ENCODE results near the gene CCDC88C.
"Not testable (repeated sequence)": the region's sequence is repeated elsewhere in the genome, so short reads cannot be mapped to it uniquely, and the experiment has no call there.

CCDC88C gene

GRCh38 chr14:91267965-91268437, 149.6 kb downstream of the CCDC88C start:
- DNase-seq (ENCODE audit: low read depth) = no peak
- no peak for TF ChIP-seq CTCF (IDR thresholded peaks at IDR 0.05; ENCODE audit: low read depth, low read length, missing control alignments)

GRCh38 chr14:91266276-91266675, 151.3 kb downstream of the CCDC88C start:
- not testable (repeated sequence) for DNase-seq (ENCODE audit: low read depth); H3K4me3 ChIP-seq (ENCODE audit: low read depth, low read length)

More at GRCh38 chr14:91267965-91268437, 149.6 kb downstream of the CCDC88C start:
- H3K4me3 ChIP-seq (ENCODE audit: low read depth, low read length) = no peak overlapping the region

- TF ChIP-seq CTCF (IDR thresholded peaks at IDR 0.05; ENCODE audit: low read depth, low read length, missing control alignments) = no peak
- H3K4me3 ChIP-seq (ENCODE audit: low read depth, low read length) = no peak overlapping the region
- DNase-seq (ENCODE audit: low read depth) = no peak
Measured at GRCh38 chr14:91265404-91265803, 152.2 kb downstream of the CCDC88C start.

GRCh38 chr14:91264151-91265150, 153.2 kb downstream of the CCDC88C start:
- no peak overlapping the region for H3K4me3 ChIP-seq (ENCODE audit: low read depth, low read length)
- no peak for DNase-seq (ENCODE audit: low read depth)
- no peak for TF ChIP-seq CTCF (IDR thresholded peaks at IDR 0.05; ENCODE audit: low read depth, low read length, missing control alignments)

GRCh38 chr14:91263329-91263728, 154.3 kb downstream of the CCDC88C start:
- no peak for TF ChIP-seq CTCF (IDR thresholded peaks at IDR 0.05; ENCODE audit: low read depth, low read length, missing control alignments)
- H3K4me3 ChIP-seq (ENCODE audit: low read depth, low read length) = no peak overlapping the region
- no peak for DNase-seq (ENCODE audit: low read depth)

GRCh38 chr14:91261986-91262549, 155.6 kb downstream of the CCDC88C start:
- DNase-seq (ENCODE audit: low read depth) = no peak
- H3K4me3 ChIP-seq (ENCODE audit: low read depth, low read length) = no peak overlapping the region
- TF ChIP-seq CTCF (IDR thresholded peaks at IDR 0.05; ENCODE audit: low read depth, low read length, missing control alignments) = no peak

GRCh38 chr14:91261115-91261514, 156.5 kb downstream of the CCDC88C start:
- DNase-seq (ENCODE audit: low read depth) = no peak
- TF ChIP-seq CTCF (IDR thresholded peaks at IDR 0.05; ENCODE audit: low read depth, low read length, missing control alignments) = no peak
- no peak overlapping the region for H3K4me3 ChIP-seq (ENCODE audit: low read depth, low read length)
